Mucosa of descending colon (tissue), 3 donors: ENCODE data around the gene LGALS12. TPM values are rescaled to one million over a fixed set of nuclear protein-coding genes. Genes with fewer than 3 reads are reported as not detected.
"Not testable (repeated sequence)": the region's sequence is repeated elsewhere in the genome, so short reads cannot be mapped to it uniquely, and the experiment has no call there.

Experiments used
- ATAC-seq: fragments of 200-7000 bp; cut with Tn5 transposase; one replicate; pipeline ENCODE4 v1.9.1; 2020; ENCODE audit warnings: mild to moderate bottlenecking, moderate library complexity
- DNase-seq, 3 donors: peaks; one replicate each; pipeline ENCODE4 v3.0.0-alpha.2; 2020
- H3K36me3 ChIP-seq: fragments of 200-600 bp; one replicate; pipeline ENCODE4 v1.8.0; 2021; ENCODE audit warnings: low read depth, mild to moderate bottlenecking
- H3K4me1 ChIP-seq: fragments of 200-600 bp; one replicate; pipeline ENCODE4 v1.8.0; 2021; ENCODE audit warnings: low read depth, mild to moderate bottlenecking
- H3K4me3 ChIP-seq: fragments of 200-600 bp; one replicate; pipeline ENCODE4 v1.8.0; 2021; ENCODE audit warnings: mild to moderate bottlenecking
- H3K9me3 ChIP-seq: fragments of 200-600 bp; one replicate; pipeline ENCODE4 v1.8.0; 2021; ENCODE audit warnings: mild to moderate bottlenecking
- intact Hi-C, 2 donors: fragments of 100-400 bp; cut with DNase I in 1 of 2; cut with micrococcal nuclease in 1 of 2; formaldehyde crosslinking; loops; one replicate each; pipeline versions ENCODE4 v1.11.0 to v1.11.1; 2022; cut with DNase I, micrococcal nuclease
- total RNA-seq, 3 donors: library from RNA; stranded (reverse); fragmentation: NEBNext Ultra II Directional in 2 of 3; extraction: Animal tissue kit (Norgen Biotek cat#: 25700) in 2 of 3; gene quantifications; one replicate each; pipeline versions ENCODE4 v1.2.1 to v1.2.4, GENCODE V29; 2021 to 2023
- TF ChIP-seq, protein P1 (sequence below): fragments of 200-600 bp; IDR thresholded peaks from one replicate; pipeline ENCODE4 v1.8.0; 2022; ENCODE audit warnings: antibody characterized with exemption, mild to moderate bottlenecking
- donor health status: DM: no; HTN: no; CAD: no; lungs with moderate emphysema.
- donor health status: DM: no; HTN: no; CAD: no.
- donor health status: DM: no; HTN: yes; CAD: no.

The LGALS12 gene
- total RNA-seq, 3 donors from 2014 or later, result 0.26 to 0.32 (median 0.29) TPM

DNA sequence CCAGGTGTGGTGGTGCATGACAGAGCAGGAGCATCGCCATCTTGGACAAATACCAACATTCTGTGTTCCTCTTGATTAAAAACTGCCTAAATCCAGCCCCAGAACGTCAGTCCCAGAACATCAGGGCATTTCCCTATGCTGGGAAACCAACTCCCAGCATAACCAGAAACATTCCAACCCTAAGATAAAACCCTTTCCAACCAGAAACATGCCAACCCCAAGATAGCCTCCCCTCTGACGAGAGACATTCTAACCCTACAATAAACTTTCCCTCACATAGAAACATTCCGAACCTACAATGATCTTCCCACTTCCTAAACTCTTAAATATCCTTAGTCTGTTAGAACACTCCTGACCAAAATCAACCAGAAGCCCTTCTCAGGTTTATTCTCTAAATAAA lies 42.3 kb downstream of the LGALS12 start:
- DNase-seq, result no peak
- intact Hi-C loops, result no loop called here
- Histone ChIP-seq H3K9me3 (no peaks in the 10 kb centered on the region), H3K4me3 (no peak overlapping the region), H3K36me3 (no peaks in the 10 kb centered on the region), H3K4me1 (peaks cover 4% of the 10 kb centered on the region)
- TF ChIP-seq, protein P1, sequence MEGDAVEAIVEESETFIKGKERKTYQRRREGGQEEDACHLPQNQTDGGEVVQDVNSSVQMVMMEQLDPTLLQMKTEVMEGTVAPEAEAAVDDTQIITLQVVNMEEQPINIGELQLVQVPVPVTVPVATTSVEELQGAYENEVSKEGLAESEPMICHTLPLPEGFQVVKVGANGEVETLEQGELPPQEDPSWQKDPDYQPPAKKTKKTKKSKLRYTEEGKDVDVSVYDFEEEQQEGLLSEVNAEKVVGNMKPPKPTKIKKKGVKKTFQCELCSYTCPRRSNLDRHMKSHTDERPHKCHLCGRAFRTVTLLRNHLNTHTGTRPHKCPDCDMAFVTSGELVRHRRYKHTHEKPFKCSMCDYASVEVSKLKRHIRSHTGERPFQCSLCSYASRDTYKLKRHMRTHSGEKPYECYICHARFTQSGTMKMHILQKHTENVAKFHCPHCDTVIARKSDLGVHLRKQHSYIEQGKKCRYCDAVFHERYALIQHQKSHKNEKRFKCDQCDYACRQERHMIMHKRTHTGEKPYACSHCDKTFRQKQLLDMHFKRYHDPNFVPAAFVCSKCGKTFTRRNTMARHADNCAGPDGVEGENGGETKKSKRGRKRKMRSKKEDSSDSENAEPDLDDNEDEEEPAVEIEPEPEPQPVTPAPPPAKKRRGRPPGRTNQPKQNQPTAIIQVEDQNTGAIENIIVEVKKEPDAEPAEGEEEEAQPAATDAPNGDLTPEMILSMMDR, result no peak
- ATAC-seq, result no peak

DNA sequence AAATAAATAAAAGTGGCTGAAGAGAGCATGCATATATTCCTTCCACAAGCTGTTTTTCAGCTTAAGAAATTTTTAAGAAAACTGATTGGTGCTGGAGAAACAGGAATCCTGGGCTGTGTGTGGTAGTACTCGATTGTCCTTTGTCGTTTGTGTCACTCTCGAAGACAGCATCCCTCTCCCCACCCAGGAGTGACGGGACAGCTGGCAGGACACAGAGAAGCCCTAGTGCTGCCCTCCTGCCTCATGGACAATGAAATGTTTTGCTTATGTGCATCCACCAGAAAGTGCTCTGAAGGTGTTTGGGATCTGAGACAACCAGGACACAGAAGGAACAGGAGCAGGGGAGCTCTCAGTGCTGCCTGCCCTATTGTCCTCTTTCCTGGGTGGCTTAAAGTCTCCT lies 43.5 kb downstream of the LGALS12 start:
- Histone ChIP-seq H3K4me1 (peaks cover 4% of the 10 kb centered on the region), H3K4me3 (no peak overlapping the region), H3K36me3 (no peaks in the 10 kb centered on the region), H3K9me3 (no peaks in the 10 kb centered on the region)
- ATAC-seq, result no peak
- TF ChIP-seq, protein P1, result no peak
- intact Hi-C loops, result no loop called here
- DNase-seq, result no peak

DNA sequence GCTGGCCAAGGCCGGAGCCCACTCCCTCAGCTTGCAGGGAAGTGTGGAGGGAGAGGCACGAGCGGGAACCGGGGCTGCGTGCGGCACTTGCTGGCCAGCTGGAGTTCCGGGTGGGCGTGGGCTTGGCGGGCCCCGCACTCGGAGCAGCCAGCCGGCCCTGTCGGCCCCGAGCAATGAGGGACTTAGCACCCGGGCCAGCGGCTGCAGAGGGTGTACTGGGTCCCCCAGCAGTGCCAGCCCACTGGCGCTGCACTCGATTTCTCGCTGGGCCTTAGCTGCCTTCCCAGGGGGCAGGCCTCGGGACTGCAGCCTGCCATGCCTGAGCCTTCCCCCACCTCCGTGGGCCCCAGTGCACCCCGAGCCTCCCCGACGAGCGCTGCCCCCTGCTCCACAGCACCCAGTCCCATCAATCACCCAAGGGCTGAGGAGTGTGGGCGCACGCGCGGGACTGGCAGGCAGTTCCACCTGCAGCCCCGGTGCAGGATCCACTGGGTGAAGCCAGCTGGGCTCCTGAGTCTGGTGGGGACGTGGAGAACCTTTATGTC lies 44.3 kb downstream of the LGALS12 start:
- H3K36me3 ChIP-seq, H3K4me3 ChIP-seq, ATAC-seq, H3K4me1 ChIP-seq, intact Hi-C loops, DNase-seq, H3K9me3 ChIP-seq: not testable (repeated sequence)

DNA sequence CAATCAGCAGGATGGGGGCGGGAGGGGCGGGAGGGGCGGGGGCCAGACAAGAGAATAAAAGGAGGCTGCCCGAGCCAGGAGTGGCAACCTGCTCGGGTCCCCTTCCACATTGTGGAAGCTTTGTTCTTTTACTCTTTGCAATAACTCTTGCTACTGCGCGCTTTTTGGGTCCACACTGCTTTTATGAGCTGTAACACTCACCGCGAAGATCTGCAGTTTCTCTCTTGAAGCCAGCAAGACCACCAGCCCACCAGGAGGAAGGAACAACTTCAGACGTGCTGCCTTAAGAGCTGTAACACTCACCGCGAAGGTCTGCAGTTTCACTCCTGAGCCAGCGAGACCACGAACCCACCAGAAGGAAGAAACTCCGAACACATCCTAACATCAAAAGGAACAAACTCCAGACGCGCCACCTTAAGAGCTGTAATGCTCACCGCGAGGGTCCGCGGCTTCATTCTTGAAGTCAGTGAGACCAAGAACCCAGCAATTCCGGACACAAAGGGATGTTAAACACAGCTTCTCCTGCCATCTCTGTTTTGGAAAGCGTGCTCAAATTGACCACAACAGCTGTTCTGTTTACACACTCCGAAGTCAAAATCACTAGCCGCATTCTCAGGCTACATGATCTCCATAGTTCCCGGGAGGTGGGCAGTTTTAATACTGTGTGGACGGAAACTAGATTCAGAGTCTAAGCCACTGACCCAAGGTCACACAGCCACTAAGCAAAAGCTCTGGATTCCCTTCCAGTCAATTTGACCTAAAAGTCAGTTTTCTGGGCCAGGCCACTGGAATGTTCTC lies 45.4 kb downstream of the LGALS12 start:
- Histone ChIP-seq H3K9me3 (no peaks in the 10 kb centered on the region), H3K36me3 (no peaks in the 10 kb centered on the region), H3K4me1 (peaks cover 4% of the 10 kb centered on the region), H3K4me3 (no peak overlapping the region)
- TF ChIP-seq, protein P1, result no peak
- DNase-seq, result no peak
- ATAC-seq, result no peak
- intact Hi-C loops, result no loop called here

DNA sequence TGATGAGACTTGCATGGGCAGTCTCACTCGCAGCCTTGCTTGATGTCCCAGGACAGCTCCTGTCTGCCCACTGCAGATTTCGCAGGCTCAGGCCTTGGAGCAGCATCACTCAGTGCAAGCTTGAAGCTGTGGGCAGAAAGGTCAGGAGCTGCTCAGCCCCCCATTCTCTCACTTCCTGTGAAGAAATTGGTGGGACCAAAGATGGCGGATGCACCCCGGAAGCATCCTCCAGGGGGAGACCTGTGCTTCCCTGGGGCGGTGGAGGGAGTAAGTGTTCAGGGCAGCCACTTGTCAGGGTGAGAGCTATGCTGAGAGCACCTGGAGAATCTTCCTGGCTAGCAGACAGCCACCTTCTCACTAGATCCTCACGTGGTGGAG lies 46.0 kb downstream of the LGALS12 start:
- intact Hi-C loops, result no loop called here
- TF ChIP-seq, protein P1, result no peak
- Histone ChIP-seq H3K9me3 (no peaks in the 10 kb centered on the region), H3K36me3 (no peaks in the 10 kb centered on the region), H3K4me1 (peaks cover 4% of the 10 kb centered on the region), H3K4me3 (no peak overlapping the region)
- no peak for DNase-seq
- peak; percentile 10 for ATAC-seq

DNA sequence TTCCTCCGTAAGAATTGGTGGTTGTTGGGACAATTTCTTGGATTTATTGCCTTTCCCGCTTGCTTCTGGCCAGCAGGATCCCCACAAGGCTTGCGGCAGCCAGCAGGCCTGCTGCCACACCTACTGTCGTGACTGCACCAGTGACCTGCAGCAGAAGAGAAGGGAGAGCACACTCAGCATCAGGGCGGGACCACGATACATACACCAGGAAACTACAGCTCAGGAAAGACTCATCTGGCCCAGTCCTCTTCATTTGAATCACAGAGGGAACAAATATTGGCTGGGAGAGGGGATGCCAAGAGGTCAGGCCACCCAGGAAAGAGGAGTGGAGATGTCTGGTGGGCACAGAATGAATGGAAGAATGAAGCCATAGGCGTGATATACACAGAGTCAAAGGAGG lies 47.0 kb downstream of the LGALS12 start:
- DNase-seq, result peak in 1 of 3 donors; percentile 53
- TF ChIP-seq, protein P1, result no peak
- no peaks in the 10 kb centered on the region for H3K36me3 ChIP-seq
- no peak overlapping the region for H3K4me3 ChIP-seq
- ATAC-seq, result peak; percentile 77
- intact Hi-C loops, result no loop called here
- H3K9me3 ChIP-seq, result no peaks in the 10 kb centered on the region
- peaks cover 4% of the 10 kb centered on the region for H3K4me1 ChIP-seq
